ENCODE measurements around the gene ELANE.

The ELANE gene

GRCh38 chr19:883661-884211, 31.6 kb downstream of the ELANE start:
- in situ Hi-C loops (cut with HindIII; ENCODE audit: low sequenced_read_pairs): no loop called here
- no peak for DNase-seq (ENCODE audit: low read depth)
- H3K4me3 ChIP-seq (ENCODE audit: low read depth, low read length): no peak overlapping the region
- no peak for TF ChIP-seq CTCF (IDR thresholded peaks at IDR 0.05; ENCODE audit: low read depth, low read length, missing control alignments)

- no peak for DNase-seq (ENCODE audit: low read depth)
- in situ Hi-C loops (cut with HindIII; ENCODE audit: low sequenced_read_pairs): no loop called here
- no peak for TF ChIP-seq CTCF (IDR thresholded peaks at IDR 0.05; ENCODE audit: low read depth, low read length, missing control alignments)
- H3K4me3 ChIP-seq (ENCODE audit: low read depth, low read length): no peak overlapping the region
Measured at GRCh38 chr19:884420-885211, 32.5 kb downstream of the ELANE start.

- in situ Hi-C loops (cut with HindIII; ENCODE audit: low sequenced_read_pairs): no loop called here
- no peak overlapping the region for H3K4me3 ChIP-seq (ENCODE audit: low read depth, low read length)
- DNase-seq (ENCODE audit: low read depth): no peak
- TF ChIP-seq CTCF (IDR thresholded peaks at IDR 0.05; ENCODE audit: low read depth, low read length, missing control alignments): no peak
Measured at GRCh38 chr19:885536-886224, 33.6 kb downstream of the ELANE start.

- TF ChIP-seq CTCF (IDR thresholded peaks at IDR 0.05; ENCODE audit: low read depth, low read length, missing control alignments): no peak
Measured at GRCh38 chr19:887072-887471, 35.0 kb downstream of the ELANE start.

GRCh38 chr19:887599-887998, 35.5 kb downstream of the ELANE start:
- H3K4me3 ChIP-seq (ENCODE audit: low read depth, low read length): no peak overlapping the region
- in situ Hi-C loops (cut with HindIII; ENCODE audit: low sequenced_read_pairs): no loop called here
- no peak for TF ChIP-seq CTCF (IDR thresholded peaks at IDR 0.05; ENCODE audit: low read depth, low read length, missing control alignments)
- DNase-seq (ENCODE audit: low read depth): no peak

More at GRCh38 chr19:887072-887471, 35.0 kb downstream of the ELANE start:
- no peak overlapping the region for H3K4me3 ChIP-seq (ENCODE audit: low read depth, low read length)
- in situ Hi-C loops (cut with HindIII; ENCODE audit: low sequenced_read_pairs): no loop called here
- peak; percentile 69 for DNase-seq (ENCODE audit: low read depth)

GRCh38 chr19:888581-889385, 36.7 kb downstream of the ELANE start:
- no peak overlapping the region for H3K4me3 ChIP-seq (ENCODE audit: low read depth, low read length)
- DNase-seq (ENCODE audit: low read depth): no peak
- in situ Hi-C loops (cut with HindIII; ENCODE audit: low sequenced_read_pairs): no loop called here
- TF ChIP-seq CTCF (IDR thresholded peaks at IDR 0.05; ENCODE audit: low read depth, low read length, missing control alignments): no peak

Measured in astrocyte of the cerebellum (primary cell).